LoVo (cell line): Measurements from ENCODE around the gene AACS.
"Not testable (repeated sequence)": the region's sequence is repeated elsewhere in the genome, so short reads cannot be mapped to it uniquely, and the experiment has no call there.

Experiments
- DNase-seq: peaks from one replicate; pipeline ENCODE4 v3.0.0-alpha.2; 2016; ENCODE audit warnings: low spot score

Gene AACS

GRCh38 chr12:125057708-125058107, 7.5 kb upstream of the AACS start:
- DNase-seq = no peak

GRCh38 chr12:125061229-125061628, 4.0 kb upstream of the AACS start:
- no peak for DNase-seq

GRCh38 chr12:125063522-125063921, 1.7 kb upstream of the AACS start:
- not testable (repeated sequence) for DNase-seq

GRCh38 chr12:125064492-125064891, 743 bp upstream of the AACS start:
- no peak for DNase-seq

GRCh38 chr12:125065919-125066570, 810 bp downstream of the AACS start:
- DNase-seq = no peak

- DNase-seq = no peak
Observed at GRCh38 chr12:125068391-125068790, 3.2 kb downstream of the AACS start.

- no peak for DNase-seq
Observed at GRCh38 chr12:125069616-125070015, 4.4 kb downstream of the AACS start.

GRCh38 chr12:125070112-125070511, 4.9 kb downstream of the AACS start:
- no peak for DNase-seq

- DNase-seq = no peak
Observed at GRCh38 chr12:125070661-125071390, 5.6 kb downstream of the AACS start.

GRCh38 chr12:125071456-125071855, 6.2 kb downstream of the AACS start:
- DNase-seq = no peak

- no peak for DNase-seq
Observed at GRCh38 chr12:125072496-125072895, 7.3 kb downstream of the AACS start.

- DNase-seq = not testable (repeated sequence)
Observed at GRCh38 chr12:125074294-125074693, 9.1 kb downstream of the AACS start.

GRCh38 chr12:125076103-125076502, 10.9 kb downstream of the AACS start:
- no peak for DNase-seq

GRCh38 chr12:125079084-125079483, 13.8 kb downstream of the AACS start:
- DNase-seq = no peak

GRCh38 chr12:125079648-125080645, 14.7 kb downstream of the AACS start:
- DNase-seq = no peak

GRCh38 chr12:125081427-125081826, 16.2 kb downstream of the AACS start:
- DNase-seq = no peak

GRCh38 chr12:125083072-125083471, 17.8 kb downstream of the AACS start:
- no peak for DNase-seq

GRCh38 chr12:125088199-125088598, 23.0 kb downstream of the AACS start:
- not testable (repeated sequence) for DNase-seq

GRCh38 chr12:125089083-125089482, 23.8 kb downstream of the AACS start:
- no peak for DNase-seq

- no peak for DNase-seq
Observed at GRCh38 chr12:125089626-125090025, 24.4 kb downstream of the AACS start.

GRCh38 chr12:125090437-125090836, 25.2 kb downstream of the AACS start:
- DNase-seq = no peak

- DNase-seq = no peak
Observed at GRCh38 chr12:125091401-125091800, 26.2 kb downstream of the AACS start.
